OCI-LY3 (cell line): ENCODE results near the gene FRMD4B.

Experiments
- H2AFZ ChIP-seq: fragments of 200-600, 300-600 bp; shearing (Covaris generic); 2 replicates; pipeline ENCODE4 v1.6.0; 2014; ENCODE audit warnings: antibody characterized with exemption, low read depth, low read length
- H3K27ac ChIP-seq: fragments of 200-600, 300-600 bp; sonication (generic); 2 replicates; pipeline ENCODE4 v1.5.1; 2014; ENCODE audit warnings: mild to moderate bottlenecking, low read length, moderate library complexity, mixed read lengths
- H3K27me3 ChIP-seq: fragments of 200-600, 300-600 bp; sonication (generic); 2 replicates; pipeline ENCODE4 v1.6.1; 2014; ENCODE audit warnings: low read depth, low read length, mixed read lengths
- H3K36me3 ChIP-seq: fragments of 200-600, 300-600 bp; sonication (generic); replicated peaks from 2 replicates; pipeline ENCODE3; 2014; ENCODE audit warnings: low read depth, low read length, mixed read lengths
- H3K4me1 ChIP-seq: fragments of 300-600, 200-600 bp; sonication (generic); 2 replicates; pipeline ENCODE4 v1.6.1; 2014; ENCODE audit warnings: low read length, mixed read lengths
- H3K4me2 ChIP-seq: fragments of 200-600, 300-600 bp; sonication (generic); 2 replicates; pipeline ENCODE4 v1.6.1; 2014; ENCODE audit warnings: low read length, mixed read lengths
- H3K4me3 ChIP-seq: fragments of 300-600, 200-600 bp; sonication (generic); 2 replicates; pipeline ENCODE4 v1.5.1; 2014; ENCODE audit warnings: antibody characterized with exemption, mild to moderate bottlenecking, low read length, moderate library complexity
- H3K79me2 ChIP-seq: fragments of 300-600, 200-600 bp; shearing (Covaris generic); 2 replicates; pipeline ENCODE4 v1.6.1; 2014; ENCODE audit warnings: mild to moderate bottlenecking, low read length, mixed read lengths
- H3K9ac ChIP-seq: fragments of 300-600, 200-600 bp; shearing (Covaris generic); 2 replicates; pipeline ENCODE4 v1.6.0; 2014; ENCODE audit warnings: mild to moderate bottlenecking, low read length, moderate library complexity
- H3K9me3 ChIP-seq: fragments of 200-600, 300-600 bp; shearing (Covaris generic); 2 replicates; pipeline ENCODE4 v1.6.1; 2014; ENCODE audit warnings: low read length, mixed read lengths; ENCODE audit not compliant: insufficient read depth
- H4K20me1 ChIP-seq: fragments of 200-600, 300-600 bp; sonication (generic); 2 replicates; pipeline ENCODE4 v1.6.1; 2016; ENCODE audit warnings: low read length, mixed read lengths; ENCODE audit not compliant: insufficient read depth
- EZH2phosphoT487 ChIP-seq: fragments of 200-600 bp; shearing (Covaris generic); IDR thresholded peaks from 2 replicates; pipeline ENCODE4 v1.6.1; 2018; ENCODE audit warnings: antibody characterized with exemption, mixed run types, low read depth
- TF ChIP-seq, protein P1 (sequence below): fragments of 200-600, 300-600 bp; sonication (generic); IDR thresholded peaks from 2 replicates; pipeline ENCODE4 v1.5.1; 2014; ENCODE audit warnings: antibody characterized with exemption, low read length, low read depth

Gene FRMD4B

DNA sequence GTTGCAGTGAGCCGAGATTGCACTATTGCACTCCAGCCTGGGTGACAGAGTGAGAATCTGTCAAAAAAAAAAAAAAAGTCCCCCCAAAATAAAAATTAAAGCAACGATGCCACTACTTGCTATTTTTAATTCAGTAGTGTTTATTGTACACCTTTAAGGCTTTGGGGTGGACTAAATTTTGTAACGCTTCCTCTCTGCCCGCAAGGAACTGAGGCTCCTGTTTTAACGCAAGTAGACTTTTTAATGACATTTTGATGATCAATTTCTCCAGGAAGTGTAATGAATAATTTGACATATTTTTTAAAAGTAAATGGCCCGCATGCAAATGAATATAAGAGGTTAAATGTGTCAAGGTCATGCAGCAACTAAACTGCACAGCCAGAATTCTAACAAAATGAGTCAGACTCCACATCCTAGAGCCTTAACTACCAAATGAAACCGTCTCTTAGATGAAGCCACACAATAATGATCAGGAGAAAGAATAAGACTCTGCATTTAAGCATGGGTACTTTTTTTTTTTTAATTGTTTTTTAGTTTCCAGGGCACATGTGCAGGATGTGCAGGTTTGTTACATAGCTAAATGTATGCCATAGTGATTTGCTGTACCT, 166.7 kb downstream of the FRMD4B start:
- no peaks in the 10 kb centered on the region for H3K36me3 ChIP-seq
- no peak overlapping the region for H3K4me3 ChIP-seq
- no peak for TF ChIP-seq EZH2phosphoT487
- TF ChIP-seq, protein P1, sequence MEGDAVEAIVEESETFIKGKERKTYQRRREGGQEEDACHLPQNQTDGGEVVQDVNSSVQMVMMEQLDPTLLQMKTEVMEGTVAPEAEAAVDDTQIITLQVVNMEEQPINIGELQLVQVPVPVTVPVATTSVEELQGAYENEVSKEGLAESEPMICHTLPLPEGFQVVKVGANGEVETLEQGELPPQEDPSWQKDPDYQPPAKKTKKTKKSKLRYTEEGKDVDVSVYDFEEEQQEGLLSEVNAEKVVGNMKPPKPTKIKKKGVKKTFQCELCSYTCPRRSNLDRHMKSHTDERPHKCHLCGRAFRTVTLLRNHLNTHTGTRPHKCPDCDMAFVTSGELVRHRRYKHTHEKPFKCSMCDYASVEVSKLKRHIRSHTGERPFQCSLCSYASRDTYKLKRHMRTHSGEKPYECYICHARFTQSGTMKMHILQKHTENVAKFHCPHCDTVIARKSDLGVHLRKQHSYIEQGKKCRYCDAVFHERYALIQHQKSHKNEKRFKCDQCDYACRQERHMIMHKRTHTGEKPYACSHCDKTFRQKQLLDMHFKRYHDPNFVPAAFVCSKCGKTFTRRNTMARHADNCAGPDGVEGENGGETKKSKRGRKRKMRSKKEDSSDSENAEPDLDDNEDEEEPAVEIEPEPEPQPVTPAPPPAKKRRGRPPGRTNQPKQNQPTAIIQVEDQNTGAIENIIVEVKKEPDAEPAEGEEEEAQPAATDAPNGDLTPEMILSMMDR: no peak
- H4K20me1 ChIP-seq: no peaks in the 10 kb centered on the region
- no peak overlapping the region for H2AFZ ChIP-seq
- no peak overlapping the region for H3K4me2 ChIP-seq
- H3K27ac ChIP-seq: no peak overlapping the region
- H3K4me1 ChIP-seq: no peaks in the 10 kb centered on the region
- no peaks in the 10 kb centered on the region for H3K9me3 ChIP-seq
- no peaks in the 10 kb centered on the region for H3K79me2 ChIP-seq
- no peak overlapping the region for H3K9ac ChIP-seq
- H3K27me3 ChIP-seq: 0 out of 2 replicates have a peak, but pooled peaks cover 2% of the 10 kb centered on the region

DNA sequence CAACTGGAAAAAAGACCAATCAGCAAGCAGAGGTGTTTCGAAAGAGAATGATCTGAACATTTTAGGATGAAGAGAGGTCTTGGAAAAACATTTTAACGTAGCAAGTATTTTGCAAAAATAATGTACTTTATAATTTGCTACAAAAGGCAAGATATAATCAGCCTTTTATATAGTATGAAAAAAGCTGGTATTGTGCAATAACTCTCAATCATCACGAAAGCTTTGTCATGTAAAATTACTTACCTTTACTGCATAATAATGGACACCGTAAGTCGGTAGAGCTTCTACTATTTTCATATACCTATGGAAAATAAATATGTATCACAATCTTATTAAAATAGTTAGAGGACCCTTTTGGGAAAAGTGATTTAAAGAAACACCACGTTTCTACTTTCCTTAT, 167.8 kb downstream of the FRMD4B start:
- Histone ChIP-seq H3K79me2 (no peaks in the 10 kb centered on the region), H3K9me3 (no peaks in the 10 kb centered on the region), H3K36me3 (no peaks in the 10 kb centered on the region), H3K9ac (no peak overlapping the region), H4K20me1 (no peaks in the 10 kb centered on the region), H3K4me3 (no peak overlapping the region), H3K4me1 (peaks cover under 1% of the 10 kb centered on the region; the same call in 1 of the 2 replicates), H3K27me3 (0 out of 2 replicates have a peak, but pooled peaks cover 2% of the 10 kb centered on the region), H3K4me2 (no peak overlapping the region), H2AFZ (no peak overlapping the region), H3K27ac (no peak overlapping the region)
- TF ChIP-seq EZH2phosphoT487: no peak
- TF ChIP-seq, protein P1: no peak

DNA sequence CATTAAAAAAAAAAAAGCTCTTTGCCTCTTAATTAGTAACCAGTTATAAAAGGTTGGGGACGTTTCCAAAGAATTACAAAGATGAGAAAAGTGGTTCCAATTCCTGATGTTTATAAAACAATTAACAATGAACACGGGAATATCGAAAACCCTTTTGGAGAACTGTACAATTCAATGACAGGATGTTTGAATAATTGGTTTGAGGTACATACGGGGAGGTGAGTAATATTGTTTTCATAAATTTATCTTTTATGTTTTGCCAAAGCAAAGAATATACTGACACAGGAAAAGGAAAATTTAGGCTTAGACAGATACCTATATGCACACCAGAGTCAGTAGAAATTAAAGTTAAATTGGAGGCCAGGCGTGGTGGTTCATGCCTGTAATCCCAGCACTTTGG, 168.9 kb downstream of the FRMD4B start:
- Histone ChIP-seq H3K9ac (no peak overlapping the region), H3K79me2 (no peaks in the 10 kb centered on the region), H3K27me3 (0 out of 2 replicates have a peak, but pooled peaks cover 2% of the 10 kb centered on the region), H3K4me3 (no peak overlapping the region), H2AFZ (no peak overlapping the region), H3K4me1 (peaks cover 9% of the 10 kb centered on the region), H3K36me3 (no peaks in the 10 kb centered on the region), H4K20me1 (no peaks in the 10 kb centered on the region), H3K9me3 (no peaks in the 10 kb centered on the region), H3K4me2 (no peak overlapping the region), H3K27ac (no peak overlapping the region)
- TF ChIP-seq EZH2phosphoT487: no peak
- TF ChIP-seq, protein P1: no peak

DNA sequence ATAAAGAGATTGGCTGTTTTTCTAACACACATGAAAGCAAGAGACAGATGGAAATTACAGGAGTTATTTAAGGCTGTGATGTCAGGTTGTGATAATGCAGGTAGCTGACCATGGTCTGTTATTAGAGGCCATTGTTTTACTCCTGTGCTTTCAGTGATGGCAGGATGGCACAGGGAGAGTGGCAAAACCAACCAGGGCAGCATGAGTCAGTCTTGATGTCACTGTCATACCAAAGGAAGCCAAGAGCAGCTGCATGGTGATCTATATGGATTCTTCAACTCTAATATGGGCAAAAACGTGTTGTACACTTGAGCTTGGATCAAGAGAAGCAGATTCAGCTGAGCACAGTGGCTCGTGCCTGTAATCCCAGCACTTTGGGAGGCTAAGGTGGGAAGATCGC, 171.6 kb downstream of the FRMD4B start:
- H4K20me1 ChIP-seq: no peaks in the 10 kb centered on the region
- H3K4me3 ChIP-seq: no peak overlapping the region
- no peak overlapping the region for H3K27ac ChIP-seq
- peaks cover 9% of the 10 kb centered on the region for H3K4me1 ChIP-seq
- H3K36me3 ChIP-seq: no peaks in the 10 kb centered on the region
- no peak overlapping the region for H2AFZ ChIP-seq
- no peaks in the 10 kb centered on the region for H3K79me2 ChIP-seq
- H3K27me3 ChIP-seq: 0 out of 2 replicates have a peak, but pooled peaks cover 2% of the 10 kb centered on the region
- H3K4me2 ChIP-seq: no peak overlapping the region
- H3K9ac ChIP-seq: no peak overlapping the region
- TF ChIP-seq, protein P1: no peak
- no peak for TF ChIP-seq EZH2phosphoT487
- no peaks in the 10 kb centered on the region for H3K9me3 ChIP-seq
